Progenitor cell of endocrine pancreas (in vitro differentiated cells): ENCODE measurements around the gene DNAAF1. TPM values are rescaled to one million over a fixed set of nuclear protein-coding genes. Genes with fewer than 3 reads are reported as not detected.

Source experiments
- DNase-seq: peaks from one replicate; pipeline ENCODE4 v3.0.0; 2021; ENCODE audit warnings: low spot score; ENCODE audit not compliant: unreplicated experiment
- H3K27ac Mint-ChIP-seq: 2 replicates; pipeline ENCODE4 v1.8.0; 2021; ENCODE audit warnings: mild to moderate bottlenecking, moderate library complexity, mixed read lengths
- H3K27me3 Mint-ChIP-seq: 2 replicates; pipeline ENCODE4 v1.8.0; 2021; ENCODE audit warnings: mixed read lengths
- H3K36me3 Mint-ChIP-seq: 2 replicates; pipeline ENCODE4 v1.8.0; 2022; ENCODE audit warnings: mixed read lengths; ENCODE audit not compliant: insufficient read depth
- H3K4me1 Mint-ChIP-seq: 2 replicates; pipeline ENCODE4 v1.8.0; 2021; ENCODE audit warnings: low read depth, mixed read lengths
- H3K4me3 Mint-ChIP-seq: 2 replicates; pipeline ENCODE4 v1.8.0; 2021; ENCODE audit warnings: low read depth, mild to moderate bottlenecking, moderate library complexity, mixed read lengths
- H3K9me3 Mint-ChIP-seq: 2 replicates; pipeline ENCODE4 v1.8.0; 2021; ENCODE audit warnings: low read depth, mixed read lengths
- CTCF ChIP-seq: fragments of 200-600 bp; sonication (generic); IDR thresholded peaks from one replicate; pipeline ENCODE4 v1.5.0; 2021; ENCODE audit warnings: antibody characterized with exemption, mild to moderate bottlenecking; ENCODE audit not compliant: unreplicated experiment
- long read RNA-seq: library from polyadenylated mRNA; unstranded; transcript quantifications from one replicate; pipeline ENCODE4 v2.0.0, GENCODE V29; 2020
- total RNA-seq: library from RNA; stranded (reverse); gene quantifications from 2 replicates; pipeline ENCODE4 v1.2.1, GENCODE V29; 2021

DNAAF1 gene
- 1.4 and 1.8 TPM in 2 replicates for total RNA-seq
- long read RNA-seq, partial matches to known transcripts: 1 of 2 reads
- long read RNA-seq, other reads (novel, unspliced or antisense): 1 of 2 reads

- peaks cover 13% of the 10 kb centered on the region for H3K27me3 Mint-ChIP-seq
- peak; percentile 97 for DNase-seq
- peak within 1 kb of the TSS; percentile 98 for H3K4me3 Mint-ChIP-seq
- peak within 1 kb of the TSS; percentile 98 for H3K27ac Mint-ChIP-seq
- peaks cover 5% of the 10 kb centered on the region for H3K36me3 Mint-ChIP-seq
- no peaks in the 10 kb centered on the region for H3K9me3 Mint-ChIP-seq
- peaks cover 2% of the 10 kb centered on the region for H3K4me1 Mint-ChIP-seq
- peak; percentile 42 for TF ChIP-seq CTCF
Observed at GRCh38 chr16:84144859-84145639, at the start of gene DNAAF1, which contains the start of gene HSDL1. Gene DNAAF1, plus strand, starts transcription at chr16:84145308. Its CDS starts 133 bp downstream, at chr16:84145441. Gene HSDL1, minus strand, starts transcription at chr16:84145177. Its CDS starts 13,856 bp downstream, at chr16:84131321.

- Mint-ChIP-seq H3K27me3 (no peaks in the 10 kb centered on the region), H3K4me3 (no peak overlapping the region), H3K36me3 (peaks cover 30% of the 10 kb centered on the region), H3K9me3 (no peaks in the 10 kb centered on the region), H3K4me1 (peaks cover 18% of the 10 kb centered on the region), H3K27ac (no peak overlapping the region)
- no peak for TF ChIP-seq CTCF
- no peak for DNase-seq
Observed at GRCh38 chr16:84095466-84095865, 49.6 kb upstream of the DNAAF1 start.

- Mint-ChIP-seq H3K4me3 (no peak overlapping the region), H3K36me3 (peaks cover 26% of the 10 kb centered on the region), H3K27me3 (no peaks in the 10 kb centered on the region), H3K4me1 (peaks cover 18% of the 10 kb centered on the region), H3K9me3 (no peaks in the 10 kb centered on the region), H3K27ac (peak overlapping the region; percentile 91)
- TF ChIP-seq CTCF: no peak
- DNase-seq: no peak
Observed at GRCh38 chr16:84096447-84097005, 48.6 kb upstream of the DNAAF1 start.

GRCh38 chr16:84098939-84099338, 46.2 kb upstream of the DNAAF1 start:
- no peak for TF ChIP-seq CTCF
- Mint-ChIP-seq H3K27ac (no peak overlapping the region), H3K4me3 (no peak overlapping the region), H3K9me3 (no peaks in the 10 kb centered on the region), H3K27me3 (no peaks in the 10 kb centered on the region), H3K36me3 (peaks cover 14% of the 10 kb centered on the region), H3K4me1 (peaks cover 21% of the 10 kb centered on the region)
- no peak for DNase-seq

- H3K4me3 Mint-ChIP-seq: no peak overlapping the region
- peak overlapping the region; percentile 6 for H3K27ac Mint-ChIP-seq
- DNase-seq: no peak
- peaks cover 2% of the 10 kb centered on the region for H3K4me1 Mint-ChIP-seq
- H3K9me3 Mint-ChIP-seq: no peaks in the 10 kb centered on the region
- peaks cover 4% of the 10 kb centered on the region for H3K36me3 Mint-ChIP-seq
- no peak for TF ChIP-seq CTCF
- no peaks in the 10 kb centered on the region for H3K27me3 Mint-ChIP-seq
Observed at GRCh38 chr16:84103678-84104077, 41.4 kb upstream of the DNAAF1 start.
